Neuronal stem cell (in vitro differentiated cells): ENCODE data around the gene RPL22.

Experiments
- DNase-seq: peaks from one replicate; pipeline ENCODE4 v3.0.0-alpha.2; 2013; ENCODE audit warnings: low spot score
- H2AFZ ChIP-seq: one replicate; pipeline ENCODE4 v1.6.1; 2013; ENCODE audit warnings: mild to moderate bottlenecking, low read length, inconsistent platforms
- H2AK5ac ChIP-seq: 2 replicates; pipeline ENCODE4 v1.6.1; 2013; ENCODE audit warnings: low read depth, mild to moderate bottlenecking, inconsistent platforms, low read length, moderate library complexity, mixed read lengths
- H2BK120ac ChIP-seq: 2 replicates; pipeline ENCODE4 v1.6.1; 2013; ENCODE audit warnings: low read depth, mild to moderate bottlenecking, inconsistent platforms, low read length, moderate library complexity, mixed read lengths
- H2BK12ac ChIP-seq: one replicate; pipeline ENCODE4 v1.6.1; 2013; ENCODE audit warnings: low read length, inconsistent platforms
- H2BK15ac ChIP-seq: 2 replicates; pipeline ENCODE4 v1.6.1; 2013; ENCODE audit warnings: mild to moderate bottlenecking, low read length, inconsistent platforms, mixed read lengths
- H2BK5ac ChIP-seq: one replicate; pipeline ENCODE4 v1.6.1; 2013; ENCODE audit warnings: inconsistent platforms, mild to moderate bottlenecking, low read length, moderate library complexity
- H3K14ac ChIP-seq: one replicate; pipeline ENCODE4 v1.6.1; 2013; ENCODE audit warnings: low read length, inconsistent platforms
- H3K18ac ChIP-seq: 2 replicates; pipeline ENCODE4 v1.6.1; 2013; ENCODE audit warnings: low read length, inconsistent platforms
- H3K23ac ChIP-seq: 2 replicates; pipeline ENCODE4 v1.6.1; 2013; ENCODE audit warnings: low read depth, mild to moderate bottlenecking, mixed read lengths, low read length, inconsistent platforms; ENCODE audit not compliant: poor library complexity
- H3K27ac ChIP-seq: replicated peaks from 3 replicates; pipeline ENCODE4 v1.5.1; 2013; ENCODE audit warnings: low read length, inconsistent platforms
- H3K27me3 ChIP-seq, 3 experiments: 2 replicates each; pipeline ENCODE4 v1.6.1; 2013; ENCODE audit warnings: low read length in 3 of 3, mild to moderate bottlenecking in 2 of 3, inconsistent platforms in 1 of 3, low read depth in 1 of 3, mixed read lengths in 1 of 3, moderate library complexity in 1 of 3; ENCODE audit not compliant: control insufficient read depth in 3 of 3, insufficient read depth in 3 of 3
- H3K36me3 ChIP-seq, 2 donors: replicated peaks in 1 of 2; 2 replicates each; pipeline ENCODE4 v1.6.1; 2013; ENCODE audit warnings: low read length in 2 of 2; ENCODE audit not compliant: control insufficient read depth in 2 of 2, insufficient read depth in 2 of 2
- H3K4ac ChIP-seq: 2 replicates; pipeline ENCODE4 v1.6.1; 2013; ENCODE audit warnings: inconsistent platforms, mild to moderate bottlenecking, low read length, moderate library complexity
- H3K4me1 ChIP-seq, 2 donors: 1 replicate in 1 of 2; 2 replicates in 1 of 2; pipeline ENCODE4 v1.6.1; 2013; ENCODE audit warnings: low read length in 2 of 2, low read depth in 1 of 2; ENCODE audit not compliant: control insufficient read depth in 2 of 2, insufficient read depth in 1 of 2
- H3K4me2 ChIP-seq: one replicate; pipeline ENCODE4 v1.6.1; 2013; ENCODE audit warnings: mild to moderate bottlenecking, low read length, inconsistent platforms; ENCODE audit not compliant: insufficient read depth, poor library complexity, severe bottlenecking
- H3K4me3 ChIP-seq, 2 donors: 2 replicates each; pipeline ENCODE4 v1.5.1; 2013; ENCODE audit warnings: low read length in 2 of 2, mild to moderate bottlenecking in 2 of 2, inconsistent platforms in 1 of 2, moderate library complexity in 1 of 2
- H3K79me1 ChIP-seq: one replicate; pipeline ENCODE4 v1.6.1; 2013; ENCODE audit warnings: low read depth, mild to moderate bottlenecking, inconsistent platforms, low read length, moderate library complexity
- H3K9ac ChIP-seq: one replicate; pipeline ENCODE4 v1.6.1; 2013; ENCODE audit warnings: mild to moderate bottlenecking, low read depth, low read length, inconsistent platforms; ENCODE audit not compliant: poor library complexity
- H3K9me3 ChIP-seq, 2 donors: replicated peaks in 1 of 2; 2 replicates each; pipeline versions ENCODE3 to v1.6.1; 2013; ENCODE audit warnings: low read length in 2 of 2, mild to moderate bottlenecking in 2 of 2, inconsistent platforms in 1 of 2, low read depth in 1 of 2, mixed read lengths in 1 of 2, moderate library complexity in 1 of 2; ENCODE audit not compliant: control insufficient read depth in 2 of 2, insufficient read depth in 1 of 2
- H4K8ac ChIP-seq: one replicate; pipeline ENCODE4 v1.6.1; 2013; ENCODE audit warnings: low read depth, mild to moderate bottlenecking, inconsistent platforms, low read length, moderate library complexity
- H4K91ac ChIP-seq: one replicate; pipeline ENCODE4 v1.6.1; 2013; ENCODE audit warnings: low read length, low read depth, mild to moderate bottlenecking, inconsistent platforms; ENCODE audit not compliant: poor library complexity
- WGBS, 2 donors: extraction: QIAGEN DNeasy Blood & Tissue Kit; methylation state at CpG; one replicate each; pipeline ENCODE4 v1.1.7; 2013; ENCODE audit warnings: missing lambda C conversion rate in 2 of 2, mixed read lengths in 1 of 2; ENCODE audit not compliant: insufficient read length in 2 of 2, insufficient replicate concordance in 1 of 2; ENCODE audit errors: extremely low coverage in 2 of 2; 5-methylcytosine and 5-hydroxymethylcytosine counted together

Gene RPL22

GRCh38 chr1:6207921-6208320, 8.5 kb upstream of the RPL22 start:
- no peak for DNase-seq
- Histone ChIP-seq H2BK5ac (no peak overlapping the region), H3K4me1 (peaks cover 12 to 16% of the 10 kb centered on the region in 2 donors), H2AK5ac (peak overlapping the region; percentile 37), H2AFZ (no peak overlapping the region), H2BK120ac (no peak overlapping the region), H3K23ac (no peak overlapping the region), H2BK12ac (peak overlapping the region; percentile 2), H4K91ac (no peak overlapping the region), H3K36me3 (no peaks in the 10 kb centered on the region), H3K79me1 (peaks cover 1% of the 10 kb centered on the region), H4K8ac (no peak overlapping the region), H3K4ac (no peak overlapping the region), H3K9me3 (peaks cover 0 to 2% of the 10 kb centered on the region in 2 donors), H3K27me3 (peaks cover 21 to 42% (median 31%) of the 10 kb centered on the region in 3 experiments), H3K18ac (no peak overlapping the region), H3K14ac (peak overlapping the region; percentile 27), H3K9ac (no peak overlapping the region), H3K4me3 (no peak overlapping the region), H3K27ac (no peak overlapping the region), H2BK15ac (peak overlapping the region; percentile 56), H3K4me2 (no peak overlapping the region)
- WGBS, 2 donors: no CpG with 5 or more reads among the region's 10 CpGs

GRCh38 chr1:6207075-6207885, 7.9 kb upstream of the RPL22 start:
- no peak overlapping the region for H3K4ac ChIP-seq
- H3K9ac ChIP-seq: peak overlapping the region; percentile 21
- peak overlapping the region; percentile 22 for H2BK12ac ChIP-seq
- no peak overlapping the region for H2BK120ac ChIP-seq
- H3K4me2 ChIP-seq: no peak overlapping the region
- H3K18ac ChIP-seq: peak overlapping the region; percentile 2
- H2AFZ ChIP-seq: no peak overlapping the region
- H4K8ac ChIP-seq: no peak overlapping the region
- peaks cover 21 to 42% (median 31%) of the 10 kb centered on the region in 3 experiments for H3K27me3 ChIP-seq
- H3K36me3 ChIP-seq: no peaks in the 10 kb centered on the region
- no peak overlapping the region for H3K27ac ChIP-seq
- H3K14ac ChIP-seq: peak overlapping the region; percentile 27
- peak overlapping the region; percentile 56 for H2BK15ac ChIP-seq
- H2BK5ac ChIP-seq: no peak overlapping the region
- H3K23ac ChIP-seq: no peak overlapping the region
- H2AK5ac ChIP-seq: peak overlapping the region; percentile 88
- no CpG with 5 or more reads among the region's 19 CpGs for WGBS, 2 donors
- peaks cover 0 to 2% of the 10 kb centered on the region in 2 donors for H3K9me3 ChIP-seq
- H3K4me3 ChIP-seq: no peak overlapping the region
- H3K79me1 ChIP-seq: peaks cover 1% of the 10 kb centered on the region
- peaks cover 12 to 16% of the 10 kb centered on the region in 2 donors for H3K4me1 ChIP-seq
- no peak for DNase-seq
- no peak overlapping the region for H4K91ac ChIP-seq

- Histone ChIP-seq H3K4me1 (peaks cover 12 to 16% of the 10 kb centered on the region in 2 donors), H3K79me1 (peaks cover 1% of the 10 kb centered on the region), H2BK120ac (no peak overlapping the region), H3K23ac (peak overlapping the region; percentile 85), H2AK5ac (peak overlapping the region; percentile 88), H2BK15ac (no peak overlapping the region), H2AFZ (peak overlapping the region; percentile 78), H3K4me2 (peak overlapping the region; percentile 62), H3K27me3 (peaks cover 21 to 42% (median 31%) of the 10 kb centered on the region in 3 experiments), H3K4me3 (no peak overlapping the region), H3K27ac (no peak overlapping the region), H4K8ac (no peak overlapping the region), H3K36me3 (no peaks in the 10 kb centered on the region), H3K4ac (no peak overlapping the region), H3K9me3 (peaks cover 0 to 2% of the 10 kb centered on the region in 2 donors), H2BK5ac (no peak overlapping the region), H2BK12ac (peak overlapping the region; percentile 84), H4K91ac (no peak overlapping the region), H3K9ac (no peak overlapping the region), H3K18ac (peak overlapping the region; percentile 94), H3K14ac (peak overlapping the region; percentile 94)
- no CpG with 5 or more reads among the region's 25 CpGs for WGBS, 2 donors
- DNase-seq: no peak
Measured at GRCh38 chr1:6206520-6206855, 7.1 kb upstream of the RPL22 start.

- Histone ChIP-seq H3K18ac (peak within 1 kb of the TSS; percentile 94), H3K4ac (no peak within 1 kb of the TSS), H3K4me3 (peak within 1 kb of the TSS; percentile 33 to 51), H3K9ac (peak within 1 kb of the TSS; percentile 81), H2AFZ (peak within 1 kb of the TSS; percentile 78), H3K4me1 (peaks cover 12 to 16% of the 10 kb centered on the region in 2 donors), H2BK15ac (peak within 1 kb of the TSS; percentile 81), H3K23ac (peak within 1 kb of the TSS; percentile 85), H3K36me3 (no peaks in the 10 kb centered on the region), H3K79me1 (peaks cover 1% of the 10 kb centered on the region), H4K8ac (no peak within 1 kb of the TSS), H2BK5ac (no peak within 1 kb of the TSS), H2BK120ac (peak within 1 kb of the TSS; percentile 100), H3K9me3 (peaks cover 0 to 2% of the 10 kb centered on the region in 2 donors), H3K27ac (peak within 1 kb of the TSS; percentile 1), H2AK5ac (peak within 1 kb of the TSS; percentile 88), H2BK12ac (peak within 1 kb of the TSS; percentile 84), H4K91ac (no peak within 1 kb of the TSS), H3K27me3 (peaks cover 21 to 42% (median 31%) of the 10 kb centered on the region in 3 experiments), H3K4me2 (peak within 1 kb of the TSS; percentile 62), H3K14ac (peak within 1 kb of the TSS; percentile 94)
- no peak for DNase-seq
- WGBS, 2 donors: no CpG with 5 or more reads among the region's 66 CpGs
Measured at GRCh38 chr1:6205849-6206519, 6.6 kb upstream of the RPL22 start, which contains the start of gene RNF207. RNF207 (plus strand) TSS chr1:6206119; CDS start chr1:6206536, 417 bp downstream.
